Tibial nerve (tissue), 3 donors: Measurements from ENCODE around the gene WDR91.

ENCODE experiments used
- POLR2A ChIP-seq, 2 donors: fragments of 450-650 bp; IDR thresholded peaks; one replicate each; pipeline ENCODE4 v1.6.1; 2017; ENCODE audit warnings: antibody characterized with exemption in 2 of 2, mild to moderate bottlenecking in 2 of 2, moderate library complexity in 2 of 2
- TF ChIP-seq, protein P1 (sequence below), 5 experiments: fragments of 200-600 bp in 3 of 5; fragments of 450-650 bp in 2 of 5; sonication (generic) in 3 of 5; IDR thresholded peaks; one replicate each; pipeline ENCODE4 v1.5.1; 2016 to 2019; ENCODE audit warnings: antibody characterized with exemption in 5 of 5, mild to moderate bottlenecking in 3 of 5, moderate library complexity in 2 of 5

DNA sequence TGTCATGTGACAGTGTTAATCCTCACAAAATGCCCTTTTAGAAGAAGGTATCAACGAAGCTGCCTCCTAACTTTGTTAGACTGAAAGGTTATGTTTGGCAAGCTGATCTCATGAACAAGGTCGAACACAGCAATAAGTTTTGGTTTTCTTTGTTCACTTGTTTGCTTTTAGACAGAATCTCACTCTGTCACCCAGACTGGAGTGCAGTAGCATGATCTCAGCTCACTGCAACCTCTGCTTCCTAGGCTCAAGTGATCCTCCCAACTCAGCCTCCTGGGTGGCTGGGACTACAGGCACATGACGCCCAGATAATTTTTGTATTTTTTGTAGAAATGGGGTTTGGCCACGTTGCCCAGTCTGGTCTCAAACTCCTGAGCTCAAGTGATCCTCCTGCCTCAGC is 23.4 kb upstream of the WDR91 start:
- TF ChIP-seq, protein P1, sequence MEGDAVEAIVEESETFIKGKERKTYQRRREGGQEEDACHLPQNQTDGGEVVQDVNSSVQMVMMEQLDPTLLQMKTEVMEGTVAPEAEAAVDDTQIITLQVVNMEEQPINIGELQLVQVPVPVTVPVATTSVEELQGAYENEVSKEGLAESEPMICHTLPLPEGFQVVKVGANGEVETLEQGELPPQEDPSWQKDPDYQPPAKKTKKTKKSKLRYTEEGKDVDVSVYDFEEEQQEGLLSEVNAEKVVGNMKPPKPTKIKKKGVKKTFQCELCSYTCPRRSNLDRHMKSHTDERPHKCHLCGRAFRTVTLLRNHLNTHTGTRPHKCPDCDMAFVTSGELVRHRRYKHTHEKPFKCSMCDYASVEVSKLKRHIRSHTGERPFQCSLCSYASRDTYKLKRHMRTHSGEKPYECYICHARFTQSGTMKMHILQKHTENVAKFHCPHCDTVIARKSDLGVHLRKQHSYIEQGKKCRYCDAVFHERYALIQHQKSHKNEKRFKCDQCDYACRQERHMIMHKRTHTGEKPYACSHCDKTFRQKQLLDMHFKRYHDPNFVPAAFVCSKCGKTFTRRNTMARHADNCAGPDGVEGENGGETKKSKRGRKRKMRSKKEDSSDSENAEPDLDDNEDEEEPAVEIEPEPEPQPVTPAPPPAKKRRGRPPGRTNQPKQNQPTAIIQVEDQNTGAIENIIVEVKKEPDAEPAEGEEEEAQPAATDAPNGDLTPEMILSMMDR (IDR thresholded peaks at IDR 0.05): no peak
- TF ChIP-seq POLR2A (IDR thresholded peaks at IDR 0.05): no peak
